Liver (tissue), 9 donors: ENCODE results near the gene RNF144A. TPM values are rescaled to one million over a fixed set of nuclear protein-coding genes. Genes with fewer than 3 reads are reported as not detected.

ENCODE experiments used
- DNase-seq: peaks from one replicate; pipeline ENCODE4 v3.0.0-alpha.2; 2017; ENCODE audit warnings: low spot score
- H3K27ac ChIP-seq, 2 donors: one replicate each; pipeline ENCODE4 v1.7.0; 2013; ENCODE audit warnings: inconsistent platforms in 2 of 2, low read length in 2 of 2, control low read depth in 1 of 2, low read depth in 1 of 2, mild to moderate bottlenecking in 1 of 2
- H3K27me3 ChIP-seq, 4 donors: one replicate each; pipeline versions ENCODE4 v1.6.1 to v1.7.0; 2013; ENCODE audit warnings: low read length in 3 of 4, inconsistent platforms in 1 of 4, mild to moderate bottlenecking in 1 of 4, moderate library complexity in 1 of 4; ENCODE audit not compliant: control insufficient read depth in 4 of 4, insufficient read depth in 4 of 4
- H3K36me3 ChIP-seq, 4 donors: one replicate each; pipeline versions ENCODE4 v1.6.1 to v1.7.0; 2013; ENCODE audit warnings: low read length in 3 of 4, mild to moderate bottlenecking in 3 of 4, low read depth in 1 of 4, moderate library complexity in 1 of 4; ENCODE audit not compliant: control insufficient read depth in 4 of 4, insufficient read depth in 3 of 4
- H3K4me1 ChIP-seq, 4 donors: one replicate each; pipeline versions ENCODE4 v1.6.1 to v1.7.0; 2013; ENCODE audit warnings: low read length in 3 of 4, mild to moderate bottlenecking in 3 of 4, moderate library complexity in 1 of 4; ENCODE audit not compliant: control insufficient read depth in 4 of 4, insufficient read depth in 4 of 4
- H3K4me3 ChIP-seq, 3 donors: one replicate each; pipeline versions ENCODE4 v1.6.1 to v1.7.0; 2013; ENCODE audit warnings: low read length in 3 of 3, control low read depth in 1 of 3, low read depth in 1 of 3, mild to moderate bottlenecking in 1 of 3
- H3K9ac ChIP-seq, 2 donors: one replicate each; pipeline ENCODE4 v1.7.0; 2013; ENCODE audit warnings: low read length in 2 of 2, mild to moderate bottlenecking in 2 of 2, moderate library complexity in 2 of 2, control low read depth in 1 of 2, low read depth in 1 of 2
- H3K9me3 ChIP-seq, 4 donors: one replicate each; pipeline versions ENCODE4 v1.6.1 to v1.7.0; 2013; ENCODE audit warnings: low read length in 3 of 4; ENCODE audit not compliant: control insufficient read depth in 4 of 4
- ATF3 ChIP-seq: IDR thresholded peaks from 2 replicates; pipeline ENCODE4 v1.6.1; 2016; ENCODE audit warnings: antibody characterized with exemption
- CTCF ChIP-seq: fragments of 150-350 bp; IDR thresholded peaks from 2 replicates; pipeline ENCODE4 v1.5.1; 2017; ENCODE audit warnings: improper control_type of control experiment, low read depth, low read length; ENCODE audit not compliant: missing input control
- EGR1 ChIP-seq, 2 donors: IDR thresholded peaks; 2 replicates each; pipeline ENCODE4 v1.6.1; 2016 to 2018; ENCODE audit warnings: antibody characterized with exemption in 2 of 2, low read depth in 2 of 2
- FOXA1 ChIP-seq: IDR thresholded peaks from 2 replicates; pipeline ENCODE4 v1.6.1; 2016; ENCODE audit warnings: antibody characterized with exemption
- GABPA ChIP-seq, 2 donors: IDR thresholded peaks in 1 of 2; conservative IDR thresholded peaks in 1 of 2; 2 replicates each; pipeline ENCODE4 v1.6.1; 2016; ENCODE audit warnings: antibody characterized with exemption in 2 of 2, mild to moderate bottlenecking in 1 of 2, moderate library complexity in 1 of 2
- HNF4A ChIP-seq, 2 donors: conservative IDR thresholded peaks; 2 replicates each; pipeline ENCODE4 v1.6.1; 2016; ENCODE audit warnings: antibody characterized with exemption in 2 of 2, mild to moderate bottlenecking in 2 of 2
- HNF4G ChIP-seq: IDR thresholded peaks from 2 replicates; pipeline ENCODE4 v1.6.1; 2016; ENCODE audit warnings: antibody characterized with exemption
- MAX ChIP-seq: IDR thresholded peaks from 2 replicates; pipeline ENCODE4 v1.6.1; 2016; ENCODE audit warnings: antibody characterized with exemption
- RAD21 ChIP-seq, 2 donors: IDR thresholded peaks; 2 replicates each; pipeline ENCODE4 v1.6.1; 2016; ENCODE audit warnings: antibody characterized with exemption in 2 of 2, mild to moderate bottlenecking in 2 of 2
- REST ChIP-seq: IDR thresholded peaks from 2 replicates; pipeline ENCODE4 v1.6.1; 2016; ENCODE audit warnings: antibody characterized with exemption, mild to moderate bottlenecking
- TAF1 ChIP-seq: conservative IDR thresholded peaks from 2 replicates; pipeline ENCODE4 v1.6.1; 2016; ENCODE audit warnings: antibody characterized with exemption, mild to moderate bottlenecking
- WGBS: extraction: QIAGEN DNeasy Blood & Tissue Kit; methylation state at CpG from one replicate; pipeline ENCODE4 v1.1.7; 2013; 5-methylcytosine and 5-hydroxymethylcytosine counted together
- polyA plus RNA-seq, 2 donors: library from polyadenylated mRNA; stranded (reverse) in 1 of 2; unstranded in 1 of 2; fragments of 200-250 nt in 1 of 2; fragments of >200 nt in 1 of 2; fragmentation: Nextera tagmentation in 1 of 2; extraction: Ambion mirVana in 1 of 2; gene quantifications; one replicate each; pipeline versions ENCODE4 v1.2.1 to v1.2.3, GENCODE V29; 2013 to 2015
- total RNA-seq, 2 donors: library from RNA; depleted of rRNA; stranded (reverse); fragments of >200 nt; gene quantifications; one replicate each; pipeline ENCODE4 v1.2.3, GENCODE V29; 2014
- donor health status: healthy.
- donor health status: healthy.
- donor health status: healthy.
- donor health status: healthy.
- donor health status: healthy.

Gene RNF144A
- total and polyA plus RNA-seq, 4 donors, result 1.0 to 10.4 (median 2.3) TPM

GRCh38 chr2:7047661-7048060 lies 130.4 kb downstream of the RNF144A start:
- H3K9ac ChIP-seq, result no peak overlapping the region
- no peaks in the 10 kb centered on the region for H3K36me3 ChIP-seq
- H3K4me3 ChIP-seq, result no peak overlapping the region
- H3K9me3 ChIP-seq, result no peaks in the 10 kb centered on the region
- H3K27ac ChIP-seq, result no peak overlapping the region
- 73% methylated on average over 3 of the region's 3 CpGs for WGBS
- no peaks in the 10 kb centered on the region for H3K4me1 ChIP-seq
- no peak for TF ChIP-seq FOXA1
- no peak for TF ChIP-seq ATF3
- TF ChIP-seq TAF1, result no peak
- no peak for TF ChIP-seq RAD21 (IDR thresholded peaks at IDR 0.05)
- no peak for TF ChIP-seq GABPA (IDR thresholded peaks at IDR 0.05 in 1 of 2, conservative IDR thresholded peaks at IDR 0.05 in 1 of 2)
- TF ChIP-seq CTCF, result no peak
- TF ChIP-seq EGR1 (IDR thresholded peaks at IDR 0.05; ENCODE audit: low read depth in 2 of 2), result no peak
- TF ChIP-seq MAX, result no peak
- TF ChIP-seq REST, result no peak
- H3K27me3 ChIP-seq, result no peaks in the 10 kb centered on the region
- DNase-seq, result no peak

GRCh38 chr2:7048762-7049294 lies 131.6 kb downstream of the RNF144A start:
- Histone ChIP-seq H3K36me3 (no peaks in the 10 kb centered on the region), H3K4me3 (no peak overlapping the region), H3K9ac (no peak overlapping the region), H3K27ac (no peak overlapping the region), H3K9me3 (no peaks in the 10 kb centered on the region), H3K27me3 (no peaks in the 10 kb centered on the region), H3K4me1 (no peaks in the 10 kb centered on the region)
- DNase-seq, result no peak
- no peak for TF ChIP-seq HNF4G
- TF ChIP-seq ATF3, result no peak
- TF ChIP-seq REST, result no peak
- TF ChIP-seq MAX, result no peak
- TF ChIP-seq RAD21 (IDR thresholded peaks at IDR 0.05), result no peak
- TF ChIP-seq HNF4A (conservative IDR thresholded peaks at IDR 0.05), result no peak
- no peak for TF ChIP-seq FOXA1
- TF ChIP-seq CTCF, result no peak
- no peak for TF ChIP-seq TAF1
- no peak for TF ChIP-seq EGR1 (IDR thresholded peaks at IDR 0.05; ENCODE audit: low read depth in 2 of 2)
- WGBS, result 79% methylated on average over 4 of the region's 4 CpGs
